Posterior vena cava (tissue), 2 donors: ENCODE measurements around the gene NT5C3A. TPM values are rescaled to one million over a fixed set of nuclear protein-coding genes. Genes with fewer than 3 reads are reported as not detected.
"Not testable (repeated sequence)": the region's sequence is repeated elsewhere in the genome, so short reads cannot be mapped to it uniquely, and the experiment has no call there.

Experiments used
- DNase-seq: peaks from one replicate; pipeline ENCODE4 v3.0.0-alpha.2; 2020; ENCODE audit warnings: low spot score
- intact Hi-C, 2 donors: fragments of 100-400 bp; cut with DNase I; formaldehyde crosslinking; loops; one replicate each; pipeline versions ENCODE4 v1.14.1 to v1.14.2; 2022 to 2023
- total RNA-seq, 2 donors: library from RNA; stranded (reverse); fragmentation: NEBNext Ultra II Directional; extraction: Animal tissue kit (Norgen Biotek cat#: 25700); gene quantifications; one replicate each; pipeline ENCODE4 v1.2.1, GENCODE V29; 2021
- donor health status: DM: yes; HTN: yes; CAD: no.
- donor health status: DM: yes; HTN: yes; CAD: no.

NT5C3A gene
- total RNA-seq, 2 donors from 2014 or later, result 20.0 to 20.1 TPM

DNA sequence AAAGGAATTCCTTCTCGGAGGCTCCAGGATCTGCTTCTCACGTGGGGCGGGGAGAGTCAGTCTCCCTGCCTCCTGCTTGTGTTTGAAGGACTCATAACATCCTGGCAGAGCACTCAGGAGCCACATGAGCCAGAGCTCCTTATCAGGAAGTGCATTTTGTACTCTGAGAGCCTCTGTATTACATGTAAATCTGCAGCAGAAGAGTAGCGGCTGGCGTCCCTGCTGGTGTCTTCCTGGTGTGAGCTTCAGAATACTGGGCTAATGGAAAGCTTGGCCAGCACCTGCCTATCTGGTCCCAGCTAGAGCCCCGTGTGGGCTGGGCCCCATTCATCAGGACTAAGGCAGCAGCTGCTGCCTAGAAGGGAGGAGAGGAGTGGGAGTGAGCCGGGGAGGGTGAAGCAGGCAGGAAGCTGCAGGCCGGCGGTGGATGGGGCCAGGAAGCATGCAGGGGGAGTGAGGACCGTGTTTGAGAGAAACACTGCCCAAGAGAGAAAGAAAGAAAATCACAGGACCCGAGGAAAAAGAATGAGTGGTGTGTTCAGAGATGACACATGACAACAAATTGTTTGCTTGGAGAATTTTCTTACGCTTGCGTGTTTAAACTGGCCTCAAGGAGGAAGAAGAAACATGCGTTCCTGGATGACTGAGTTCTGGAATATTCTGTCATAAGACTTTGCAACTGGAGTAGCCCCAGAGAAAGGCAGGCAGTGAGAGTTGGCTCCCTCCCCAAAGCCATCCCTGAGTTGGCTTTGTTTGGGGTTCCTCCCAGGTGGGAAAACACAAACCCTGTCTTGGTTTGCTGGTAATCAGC is 64.0 kb downstream of the NT5C3A start:
- intact Hi-C loops, result not testable (repeated sequence)
- DNase-seq, result peak; percentile 75

- DNase-seq, intact Hi-C loops: not testable (repeated sequence)
Observed at GRCh38 chr7:32997956-32998355, 64.6 kb downstream of the NT5C3A start.

GRCh38 chr7:32992750-32993149 is 69.8 kb downstream of the NT5C3A start:
- DNase-seq, intact Hi-C loops: not testable (repeated sequence)

DNA sequence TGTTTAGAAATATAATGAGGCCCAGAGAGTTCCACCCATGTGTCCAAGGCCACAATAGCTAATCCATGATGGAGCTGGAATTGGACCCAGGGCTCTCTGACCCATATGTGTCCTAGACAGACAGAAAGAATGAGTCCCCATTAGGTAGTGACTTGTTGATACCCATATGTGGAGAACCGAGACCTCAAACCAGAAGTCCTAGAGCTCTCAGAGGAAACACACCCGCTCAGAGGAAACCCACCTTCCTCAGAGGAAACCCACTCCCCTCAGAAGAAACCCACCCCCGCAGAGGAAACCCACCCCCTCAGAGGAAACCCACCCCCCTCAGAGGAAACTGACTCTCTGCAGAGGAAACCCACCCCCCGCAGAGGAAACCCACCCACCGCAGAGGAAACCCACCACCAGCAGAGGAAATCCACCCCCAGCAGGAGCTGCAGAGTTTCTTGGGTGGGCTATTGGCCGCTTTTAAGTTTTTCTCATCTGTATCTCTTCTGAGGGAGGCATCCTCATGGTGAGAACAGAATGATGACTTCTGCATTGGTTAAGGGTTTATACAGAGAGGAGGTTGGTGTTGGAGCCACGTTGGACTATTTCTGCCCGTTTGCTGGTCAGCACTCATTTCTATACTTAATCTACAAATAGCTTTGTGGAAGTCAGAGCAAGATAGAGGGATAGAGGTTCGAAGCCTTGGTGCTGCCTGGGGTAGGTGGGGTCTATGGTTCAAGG is 70.4 kb downstream of the NT5C3A start:
- intact Hi-C loops, result not testable (repeated sequence)

DNA sequence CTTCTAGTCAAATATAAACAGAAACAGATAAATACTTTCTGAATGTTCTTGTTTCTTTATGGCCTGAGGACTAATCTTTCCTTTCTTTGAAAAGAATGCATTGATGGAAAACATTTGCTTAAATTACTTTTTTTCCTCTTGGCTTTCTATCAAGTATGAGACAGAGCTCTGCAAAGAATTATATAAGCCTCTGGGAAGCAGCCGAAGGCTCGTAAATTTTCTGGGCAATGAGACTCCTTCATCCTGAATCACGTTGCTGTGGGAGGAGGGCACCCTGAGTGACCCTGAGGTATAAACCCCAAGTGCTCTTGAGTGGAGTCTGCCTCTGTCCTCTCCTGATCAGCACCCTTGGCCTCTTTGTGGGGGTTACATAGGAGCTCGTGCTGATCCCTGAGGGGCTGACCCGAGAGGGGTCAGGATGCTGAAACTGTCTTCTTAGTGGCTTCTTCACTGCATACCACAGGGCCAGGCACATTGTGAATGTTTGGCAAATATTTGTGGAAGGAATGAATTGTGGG is 71.4 kb downstream of the NT5C3A start:
- DNase-seq, intact Hi-C loops: not testable (repeated sequence)

More for the DNA sequence above, 70.4 kb downstream of the NT5C3A start:
- not testable (repeated sequence) for DNase-seq

- DNase-seq, intact Hi-C loops: not testable (repeated sequence)
Observed at GRCh38 chr7:32988148-32988547, 74.4 kb downstream of the NT5C3A start.

- intact Hi-C loops, DNase-seq: not testable (repeated sequence)
Observed at GRCh38 chr7:32979902-32980301, 82.7 kb downstream of the NT5C3A start.

- DNase-seq, result peak; percentile 85
- intact Hi-C loops, result not testable (repeated sequence)
Observed at GRCh38 chr7:32979246-32979645, 83.3 kb downstream of the NT5C3A start.

DNA sequence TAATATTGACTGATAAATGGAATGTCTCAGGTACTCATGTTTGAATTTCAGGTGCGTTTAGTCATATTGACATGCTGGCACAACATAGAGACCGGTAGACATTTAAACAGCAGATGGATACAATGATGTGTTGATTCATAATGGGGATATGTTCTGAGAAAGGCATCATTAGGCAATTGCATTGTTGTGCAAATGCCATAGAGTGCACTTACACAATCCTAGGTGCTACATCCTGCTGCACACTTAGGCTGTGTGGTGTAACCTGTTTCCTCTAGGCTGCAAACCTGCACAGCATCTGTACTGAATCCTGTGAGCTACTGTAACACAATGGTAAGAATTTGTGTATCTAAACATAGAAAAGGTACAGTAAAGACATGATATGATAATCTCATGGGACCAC is 85.4 kb downstream of the NT5C3A start:
- DNase-seq, intact Hi-C loops: not testable (repeated sequence)

DNA sequence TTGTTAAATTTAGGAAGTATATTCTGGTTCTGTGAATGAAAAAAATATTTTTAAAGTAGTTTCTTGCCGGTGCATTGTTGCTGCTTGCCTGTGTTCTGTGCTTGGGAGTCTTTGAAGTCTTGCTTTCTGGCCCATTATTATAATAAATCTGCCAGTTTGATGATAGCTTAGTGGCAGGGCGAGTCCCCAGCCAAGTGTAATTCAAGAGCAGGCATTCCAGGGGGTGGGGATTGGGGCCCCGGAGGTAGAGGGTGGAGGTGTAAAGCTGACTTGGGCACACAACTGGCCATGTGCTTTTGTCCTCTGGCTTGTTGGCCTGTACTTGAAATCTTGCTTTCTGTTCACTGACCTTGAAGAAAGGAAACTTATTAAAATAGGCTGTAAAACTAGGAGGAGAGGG is 90.6 kb downstream of the NT5C3A start:
- DNase-seq, intact Hi-C loops: not testable (repeated sequence)

DNA sequence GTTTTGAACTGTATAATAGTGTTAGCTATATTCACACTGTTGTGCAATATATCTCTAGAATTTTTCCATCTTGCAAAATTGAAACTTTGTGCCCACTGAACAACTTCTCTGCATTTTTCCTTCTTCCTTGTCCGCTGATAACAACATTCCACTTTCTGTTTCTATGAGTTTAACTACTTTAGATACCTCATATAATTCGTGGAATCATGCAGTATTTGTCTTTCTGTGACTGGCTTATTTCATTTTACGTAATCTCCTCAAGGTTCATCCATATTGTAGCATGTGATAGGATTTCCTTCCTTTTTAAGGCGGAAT is 95.4 kb downstream of the NT5C3A start:
- DNase-seq, intact Hi-C loops: not testable (repeated sequence)

DNA sequence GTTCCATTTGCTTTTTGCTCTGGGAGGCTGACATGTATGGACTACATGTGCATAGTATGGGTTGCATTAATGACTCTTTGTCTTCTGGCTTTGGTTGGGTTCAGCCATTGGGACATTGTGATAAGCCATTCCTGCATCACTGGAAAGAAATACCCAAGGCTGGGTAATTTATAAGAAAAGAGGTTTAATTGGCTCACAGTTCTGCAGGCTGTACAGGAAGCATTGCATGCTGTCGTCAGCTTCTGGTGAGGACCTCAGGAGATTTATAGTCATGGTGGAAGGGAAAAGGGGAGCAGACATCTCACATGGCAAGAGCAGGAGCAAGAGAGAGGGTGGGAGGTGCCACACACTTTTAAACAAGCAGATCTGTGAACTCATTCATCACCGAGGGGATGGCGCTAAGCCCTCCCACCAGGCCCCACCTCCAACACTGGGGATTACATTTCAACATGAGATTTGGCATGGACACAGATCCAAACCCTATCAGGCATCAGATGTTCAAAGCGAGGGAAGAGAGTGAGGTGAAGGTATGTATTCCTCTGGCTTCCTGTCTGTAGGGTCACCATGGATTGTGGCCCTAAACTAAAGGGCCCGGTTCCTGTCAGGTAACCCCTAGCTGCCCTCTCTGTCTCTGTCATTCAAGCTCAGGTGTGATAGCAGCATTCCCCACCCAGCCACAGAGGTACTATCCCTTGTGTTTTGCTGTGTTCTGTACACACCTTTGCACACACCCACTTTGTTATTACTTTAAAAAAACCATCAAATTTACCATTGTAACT is 95.9 kb downstream of the NT5C3A start:
- DNase-seq, intact Hi-C loops: not testable (repeated sequence)

DNA sequence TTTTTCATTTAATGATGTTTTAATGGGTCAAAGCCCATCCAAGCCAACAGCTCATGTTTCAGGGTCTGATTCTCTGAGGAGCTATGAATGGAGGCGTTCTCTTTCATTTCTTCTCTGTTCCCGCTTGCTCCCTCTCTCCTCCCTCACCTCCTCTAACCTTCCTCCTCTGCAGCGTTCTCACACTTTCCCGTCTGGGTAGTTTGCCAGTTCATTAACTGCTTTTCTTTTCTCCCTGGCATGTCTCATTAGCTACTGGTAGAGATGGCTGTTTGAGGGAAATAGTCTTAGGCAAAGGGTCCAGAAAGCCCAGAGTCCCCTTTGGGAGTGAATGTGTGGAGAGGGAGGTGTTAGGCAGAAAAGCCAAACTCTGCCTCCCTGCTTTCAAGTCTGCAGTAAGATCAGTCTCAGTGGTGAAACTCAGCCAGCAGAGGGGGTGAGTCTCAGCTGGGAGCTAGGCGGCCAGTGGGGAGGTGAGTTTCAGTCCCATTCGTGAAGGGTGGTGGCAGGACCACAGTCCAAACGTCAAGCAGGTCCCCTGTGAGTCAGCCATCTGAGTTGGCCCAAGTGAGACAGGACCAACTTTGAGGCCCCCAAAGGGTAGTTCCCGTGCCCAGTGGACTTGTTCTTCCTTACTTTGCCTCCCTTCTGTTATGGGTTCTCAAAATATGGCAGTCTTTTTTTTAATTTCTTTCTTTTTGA is 98.0 kb downstream of the NT5C3A start:
- intact Hi-C loops, DNase-seq: not testable (repeated sequence)

Other genes starting within 250 kb of the NT5C3A start
- gene KBTBD2, start 171.0 kb downstream of the NT5C3A start, total RNA-seq, result 10 to 100 TPM; 24.1 to 34.8 TPM
- 100 to 1,000 TPM; 129 to 163 TPM for gene FKBP9, start 105.3 kb downstream of the NT5C3A start, total RNA-seq
- gene RP9, start 46.6 kb upstream of the NT5C3A start, total RNA-seq, result 10 to 100 TPM in 1 of 2 donors, 1 to 10 TPM in 1; 9.4 to 10.9 TPM
- 10 to 100 TPM; 13.9 to 16.8 TPM for gene BBS9, start 66.8 kb upstream of the NT5C3A start, total RNA-seq